ENCODE results near the gene CPNE9. TPM values are rescaled to one million over a fixed set of nuclear protein-coding genes. Genes with fewer than 3 reads are reported as not detected.

The CPNE9 gene
- total RNA-seq, 1 donor: not detected

DNA sequence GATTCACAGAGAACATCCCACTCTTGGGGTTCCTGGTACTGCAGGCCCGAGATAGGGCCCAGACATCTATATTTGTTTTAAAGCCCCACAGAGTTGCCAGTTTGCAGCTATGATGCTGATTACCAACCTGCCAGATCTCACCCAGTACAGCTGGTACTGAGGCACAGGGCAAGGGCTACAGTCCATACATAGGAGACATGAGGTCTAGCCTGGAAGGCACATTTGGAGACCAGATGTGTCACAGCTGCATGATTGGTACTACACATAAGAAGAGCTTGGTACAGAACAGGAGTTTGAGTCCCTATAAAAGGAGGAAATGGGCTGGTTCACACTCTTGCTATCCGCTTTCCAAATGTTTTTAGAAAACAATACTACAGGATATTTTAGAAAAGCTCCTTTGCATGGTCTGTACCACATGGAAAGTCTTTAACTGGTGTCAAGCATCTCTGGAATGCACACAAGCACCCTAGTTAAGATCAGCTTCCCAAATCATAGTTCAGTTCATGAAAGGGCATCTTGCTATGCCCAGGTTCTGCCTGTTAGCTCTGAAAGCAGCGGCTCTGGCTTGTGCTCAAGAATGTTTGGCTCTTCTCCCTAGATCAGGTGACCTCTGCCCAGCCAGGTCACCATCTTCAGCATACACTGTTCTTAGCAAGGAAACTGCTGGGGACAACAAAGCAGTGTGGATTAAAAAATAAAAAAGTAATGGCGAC is 33.8 kb upstream of the CPNE9 start:
- DNase-seq (ENCODE audit: low read depth): peak; percentile 11
- H3K4me3 ChIP-seq (ENCODE audit: low read depth, low read length): no peak overlapping the region
- TF ChIP-seq, protein P1, sequence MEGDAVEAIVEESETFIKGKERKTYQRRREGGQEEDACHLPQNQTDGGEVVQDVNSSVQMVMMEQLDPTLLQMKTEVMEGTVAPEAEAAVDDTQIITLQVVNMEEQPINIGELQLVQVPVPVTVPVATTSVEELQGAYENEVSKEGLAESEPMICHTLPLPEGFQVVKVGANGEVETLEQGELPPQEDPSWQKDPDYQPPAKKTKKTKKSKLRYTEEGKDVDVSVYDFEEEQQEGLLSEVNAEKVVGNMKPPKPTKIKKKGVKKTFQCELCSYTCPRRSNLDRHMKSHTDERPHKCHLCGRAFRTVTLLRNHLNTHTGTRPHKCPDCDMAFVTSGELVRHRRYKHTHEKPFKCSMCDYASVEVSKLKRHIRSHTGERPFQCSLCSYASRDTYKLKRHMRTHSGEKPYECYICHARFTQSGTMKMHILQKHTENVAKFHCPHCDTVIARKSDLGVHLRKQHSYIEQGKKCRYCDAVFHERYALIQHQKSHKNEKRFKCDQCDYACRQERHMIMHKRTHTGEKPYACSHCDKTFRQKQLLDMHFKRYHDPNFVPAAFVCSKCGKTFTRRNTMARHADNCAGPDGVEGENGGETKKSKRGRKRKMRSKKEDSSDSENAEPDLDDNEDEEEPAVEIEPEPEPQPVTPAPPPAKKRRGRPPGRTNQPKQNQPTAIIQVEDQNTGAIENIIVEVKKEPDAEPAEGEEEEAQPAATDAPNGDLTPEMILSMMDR (IDR thresholded peaks at IDR 0.05; ENCODE audit: insufficient read depth, low read length): no peak

DNA sequence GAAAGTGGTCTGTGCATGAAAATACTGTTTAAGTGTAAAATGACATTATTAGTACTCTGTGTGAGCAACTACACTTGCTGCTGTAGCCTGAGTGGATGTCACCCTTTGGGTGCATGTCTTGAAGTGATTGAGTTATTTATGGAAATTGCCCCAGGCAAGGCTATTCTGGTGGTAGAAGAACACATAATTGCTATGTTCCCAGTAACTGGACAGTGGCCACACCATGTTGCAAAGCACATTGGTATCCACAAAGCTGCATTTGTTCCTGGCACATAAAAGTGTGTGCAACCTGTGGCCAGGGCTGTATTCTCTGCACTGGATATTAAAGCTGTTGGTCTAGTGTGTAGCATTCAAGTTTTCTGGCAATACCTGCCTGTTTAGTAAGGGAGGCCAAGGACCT is 30.6 kb upstream of the CPNE9 start:
- TF ChIP-seq, protein P1 (IDR thresholded peaks at IDR 0.05; ENCODE audit: insufficient read depth, low read length): no peak
- no peak overlapping the region for H3K4me3 ChIP-seq (ENCODE audit: low read depth, low read length)
- no peak for DNase-seq (ENCODE audit: low read depth)

DNA sequence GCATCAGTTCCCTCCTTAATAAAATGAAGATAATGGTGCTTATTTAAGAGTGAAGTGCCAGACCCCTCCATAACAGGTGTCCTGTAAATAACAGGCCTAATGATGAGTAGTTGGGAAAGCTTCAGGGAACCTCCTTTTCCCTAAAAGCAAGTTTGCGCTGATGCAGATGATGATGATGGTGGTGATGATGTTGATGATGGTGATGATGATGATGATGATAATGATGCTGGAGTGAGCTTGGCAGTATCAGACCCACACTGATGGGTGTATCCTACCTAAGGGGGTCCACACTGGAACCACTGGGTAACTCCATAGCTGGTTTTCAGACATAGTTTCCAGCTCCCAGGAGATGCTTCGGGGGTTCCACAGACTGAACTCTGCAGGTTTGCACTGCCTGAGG is 29.9 kb upstream of the CPNE9 start:
- TF ChIP-seq, protein P1 (IDR thresholded peaks at IDR 0.05; ENCODE audit: insufficient read depth, low read length): no peak
- no peak for DNase-seq (ENCODE audit: low read depth)
- H3K4me3 ChIP-seq (ENCODE audit: low read depth, low read length): no peak overlapping the region

DNA sequence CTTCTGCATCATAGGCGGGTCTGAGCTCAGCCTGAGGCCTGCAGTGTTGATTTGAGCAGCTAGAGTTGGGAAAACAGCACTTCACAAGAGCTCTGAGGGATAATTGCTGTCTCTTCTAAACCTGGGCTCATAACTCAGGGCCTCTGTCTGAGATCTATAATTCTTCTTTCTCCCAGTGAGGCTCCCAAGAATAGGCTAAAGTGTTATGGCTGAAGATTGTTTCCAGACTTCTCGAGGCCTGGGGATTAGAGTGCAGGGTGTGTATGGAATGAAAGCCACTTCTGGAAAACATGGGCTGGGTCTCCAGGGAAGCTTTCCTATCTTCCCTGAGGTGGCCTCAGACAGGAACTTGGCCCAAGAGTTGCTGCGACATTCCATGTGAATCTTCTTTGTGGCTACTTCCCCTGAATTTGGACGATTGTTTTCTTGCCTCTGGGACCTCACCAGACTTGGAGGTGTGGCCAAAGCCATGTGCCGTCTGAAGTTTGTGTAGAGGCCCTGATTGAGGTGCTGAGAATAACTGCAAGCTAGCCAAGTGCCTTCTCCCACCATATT is 27.8 kb upstream of the CPNE9 start:
- TF ChIP-seq, protein P1 (IDR thresholded peaks at IDR 0.05; ENCODE audit: insufficient read depth, low read length): no peak
- DNase-seq (ENCODE audit: low read depth): no peak
- H3K4me3 ChIP-seq (ENCODE audit: low read depth, low read length): no peak overlapping the region

DNA sequence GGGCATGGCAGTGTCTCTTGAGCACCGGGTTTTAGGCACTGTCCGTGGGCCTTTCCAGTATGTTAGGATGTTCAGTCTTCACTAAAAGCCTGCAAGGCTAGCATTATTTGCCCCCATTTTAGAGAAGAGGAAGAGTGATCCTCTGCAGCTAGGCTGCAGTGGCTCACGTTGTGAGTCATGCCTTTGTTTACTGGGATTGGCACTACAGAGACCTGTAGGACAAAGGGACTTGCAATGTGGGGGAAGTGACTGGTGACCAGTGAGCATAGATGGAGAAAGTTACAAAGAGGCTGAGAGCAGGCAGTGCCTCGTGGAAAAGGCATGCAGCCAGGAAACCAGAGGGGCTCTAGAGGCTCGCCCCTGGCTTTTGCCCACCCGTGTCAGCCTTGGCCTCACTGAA is 26.8 kb upstream of the CPNE9 start:
- TF ChIP-seq, protein P1 (IDR thresholded peaks at IDR 0.05; ENCODE audit: insufficient read depth, low read length): no peak

DNA sequence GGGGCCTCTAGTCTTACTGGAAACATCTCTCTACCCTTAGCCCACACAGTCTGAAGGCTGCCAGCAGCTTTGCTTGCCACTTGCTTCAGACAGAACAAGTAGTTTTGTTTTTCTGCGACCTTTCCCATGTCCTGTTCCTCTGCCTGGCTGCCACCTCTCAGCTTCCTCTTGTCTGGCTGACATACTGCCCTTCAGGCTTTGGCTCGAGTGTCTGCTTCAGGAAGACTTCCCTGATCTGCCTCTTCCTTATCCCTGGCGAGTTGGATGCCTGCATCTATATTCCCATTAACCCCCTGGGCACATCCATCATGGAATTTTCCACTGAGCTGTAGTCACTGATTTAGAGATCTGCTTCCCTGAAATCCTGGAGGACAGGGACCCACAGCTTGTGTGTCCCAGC is 25.1 kb upstream of the CPNE9 start:
- TF ChIP-seq, protein P1 (IDR thresholded peaks at IDR 0.05; ENCODE audit: insufficient read depth, low read length): no peak
- no peak for DNase-seq (ENCODE audit: low read depth)

More for the DNA sequence above, 26.8 kb upstream of the CPNE9 start:
- no peak overlapping the region for H3K4me3 ChIP-seq (ENCODE audit: low read depth, low read length)
- DNase-seq (ENCODE audit: low read depth): no peak

More for the DNA sequence above, 25.1 kb upstream of the CPNE9 start:
- no peak overlapping the region for H3K4me3 ChIP-seq (ENCODE audit: low read depth, low read length)

Data from fibroblast of the aortic adventitia (primary cell).